GM10847 (cell line): ENCODE data around the gene NGF.

Source experiments
- POLR2A ChIP-seq: IDR thresholded peaks from 2 replicates; pipeline ENCODE4 v1.6.1; 2011; ENCODE audit not compliant: insufficient read length; ENCODE audit errors: extremely low read depth

NGF gene

GRCh38 chr1:115340879-115341278 is 2.8 kb upstream of the NGF start:
- no peak for TF ChIP-seq POLR2A

GRCh38 chr1:115338457-115338820 is 390 bp upstream of the NGF start:
- no peak for TF ChIP-seq POLR2A

DNA sequence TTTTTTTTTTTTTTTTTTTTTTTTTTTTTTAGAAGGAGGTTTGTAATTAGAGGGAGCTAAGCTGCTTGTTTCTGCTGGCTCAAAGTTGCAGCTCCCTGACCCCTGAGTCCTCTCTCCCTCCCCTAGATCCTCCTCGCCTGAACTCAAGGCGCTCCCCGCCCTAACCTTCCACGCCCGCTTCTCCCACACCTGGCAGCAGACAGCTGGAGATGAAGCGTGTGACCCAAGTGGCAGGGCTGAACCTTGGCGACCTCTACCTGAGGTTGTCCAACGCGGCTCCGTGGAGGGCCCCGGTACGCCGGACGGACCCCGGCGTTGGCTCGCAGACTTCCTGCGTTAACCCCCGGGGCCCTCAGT is 795 bp downstream of the NGF start:
- TF ChIP-seq POLR2A: no peak

DNA sequence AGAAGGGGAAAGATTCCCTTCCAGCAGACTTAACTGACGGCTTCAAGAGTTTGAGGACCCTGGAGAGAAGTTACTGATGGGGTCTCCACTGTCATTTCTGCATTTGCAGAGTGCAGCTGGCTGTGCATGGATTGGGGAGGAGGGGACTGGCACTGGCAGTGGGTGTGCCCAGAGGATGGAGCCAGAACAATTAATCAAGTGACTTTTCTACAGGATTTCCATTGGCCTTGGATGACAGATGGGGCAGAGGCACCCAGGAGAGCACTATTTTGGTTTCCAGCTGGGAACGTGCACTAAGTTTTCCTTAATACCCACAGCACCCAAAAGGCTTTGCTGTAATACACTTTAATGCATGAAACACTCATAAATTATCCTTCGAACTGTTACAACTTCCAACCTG is 1.3 kb downstream of the NGF start:
- no peak for TF ChIP-seq POLR2A

GRCh38 chr1:115332813-115333608 is 5.0 kb downstream of the NGF start:
- TF ChIP-seq POLR2A: no peak

DNA sequence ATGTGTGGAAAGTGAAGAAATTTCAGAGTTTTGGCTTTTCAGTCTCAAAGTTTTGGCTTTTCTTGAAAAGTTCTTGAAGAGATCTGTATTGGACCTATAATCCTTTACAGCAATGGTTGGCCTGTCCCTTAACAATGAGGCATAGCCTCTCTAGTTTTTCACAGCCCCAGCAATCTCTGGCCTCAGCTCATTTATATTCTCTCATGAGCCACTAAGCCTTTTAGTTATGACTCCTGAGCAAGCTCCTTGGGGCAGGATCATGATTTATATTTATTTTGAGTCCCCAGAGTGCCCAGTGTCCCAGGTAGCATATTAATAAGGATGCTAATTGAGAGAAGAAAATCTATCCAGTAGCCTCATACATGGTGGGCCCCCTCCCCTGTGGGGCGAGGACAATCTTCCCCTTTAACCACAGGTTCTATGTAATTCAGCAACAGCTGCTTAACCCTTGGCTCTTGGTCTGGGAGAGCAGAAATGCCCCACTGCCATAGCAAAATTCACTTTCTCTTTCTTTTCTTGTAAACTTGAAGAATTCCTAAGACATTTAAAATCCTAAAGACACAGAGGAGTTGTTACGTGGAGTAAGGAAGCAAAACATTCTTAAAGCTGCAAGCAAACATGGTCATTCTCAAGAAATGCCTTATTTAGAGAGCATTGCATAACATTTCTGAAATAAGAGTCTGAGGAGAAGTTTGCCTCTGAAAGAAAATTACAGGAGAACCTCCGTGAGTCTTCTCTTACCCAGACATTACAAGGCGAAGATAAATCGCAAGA is 6.3 kb downstream of the NGF start:
- no peak for TF ChIP-seq POLR2A

DNA sequence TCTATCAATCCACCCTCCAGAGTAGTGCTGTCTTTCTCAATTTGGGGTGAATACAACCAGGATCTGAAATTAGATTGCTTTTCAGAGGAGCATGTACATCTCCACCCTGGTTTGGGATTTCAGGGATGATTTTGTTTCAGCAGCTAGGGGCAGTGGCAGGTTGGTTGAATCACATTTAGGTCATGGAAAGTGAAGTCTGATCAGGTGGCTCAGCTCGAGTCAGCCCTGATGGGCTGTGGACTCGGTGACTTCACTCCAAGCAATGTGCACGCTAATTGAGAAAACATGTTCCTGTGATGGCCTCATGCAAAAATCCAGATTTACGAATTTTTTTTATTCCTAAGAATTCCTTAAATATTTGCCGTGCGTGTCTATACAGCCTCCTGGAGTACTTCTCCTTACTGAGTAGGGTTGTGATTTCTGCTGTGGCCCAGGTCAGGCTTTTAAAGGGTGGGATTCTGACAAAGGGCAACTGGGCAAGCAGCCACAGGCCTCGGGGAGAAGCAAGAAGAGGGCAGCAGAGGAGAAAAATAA is 7.5 kb downstream of the NGF start:
- TF ChIP-seq POLR2A: no peak

GRCh38 chr1:115329965-115330364 is 8.1 kb downstream of the NGF start:
- no peak for TF ChIP-seq POLR2A

DNA sequence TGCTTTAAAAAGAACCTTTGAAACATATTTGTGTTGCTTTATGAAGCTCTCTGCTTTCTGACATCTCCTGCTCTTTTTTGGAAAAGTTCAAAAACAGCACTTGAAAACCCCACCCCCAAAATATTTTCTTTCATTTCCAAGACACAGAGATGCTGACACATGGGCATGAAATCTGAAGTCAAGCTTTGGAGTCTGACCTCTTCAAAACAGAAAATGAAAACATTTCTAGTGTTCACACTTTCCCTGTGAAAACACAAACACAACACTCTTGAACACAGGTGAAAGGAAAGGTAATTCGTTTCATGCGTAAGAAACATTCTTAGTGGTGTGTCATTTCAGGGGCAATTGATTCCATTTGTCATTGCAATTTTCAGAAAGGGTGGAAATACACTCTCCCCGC is 10.8 kb downstream of the NGF start:
- no peak for TF ChIP-seq POLR2A

GRCh38 chr1:115326419-115326818 is 11.6 kb downstream of the NGF start:
- no peak for TF ChIP-seq POLR2A

DNA sequence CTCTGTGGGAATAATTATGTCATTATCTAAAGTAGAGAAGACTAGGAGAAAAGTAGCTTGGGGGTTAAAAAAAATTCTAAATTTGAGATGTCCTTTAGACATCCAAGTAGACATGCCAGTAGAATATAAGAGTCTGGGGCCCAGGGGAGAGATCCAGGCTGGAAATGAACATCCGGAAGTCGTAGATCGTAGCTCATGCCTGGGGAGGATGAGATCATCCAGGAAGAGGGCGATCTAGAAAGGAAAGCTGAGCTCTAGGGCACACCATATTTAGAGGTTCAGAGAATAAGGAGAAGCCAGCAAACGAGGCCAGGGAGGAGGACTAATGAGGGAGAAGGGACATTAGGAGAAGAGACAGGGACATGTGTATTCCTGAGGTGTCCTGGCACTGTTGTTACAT is 12.2 kb downstream of the NGF start:
- TF ChIP-seq POLR2A: no peak

- no peak for TF ChIP-seq POLR2A
Observed at GRCh38 chr1:115324649-115325420, 13.2 kb downstream of the NGF start.

DNA sequence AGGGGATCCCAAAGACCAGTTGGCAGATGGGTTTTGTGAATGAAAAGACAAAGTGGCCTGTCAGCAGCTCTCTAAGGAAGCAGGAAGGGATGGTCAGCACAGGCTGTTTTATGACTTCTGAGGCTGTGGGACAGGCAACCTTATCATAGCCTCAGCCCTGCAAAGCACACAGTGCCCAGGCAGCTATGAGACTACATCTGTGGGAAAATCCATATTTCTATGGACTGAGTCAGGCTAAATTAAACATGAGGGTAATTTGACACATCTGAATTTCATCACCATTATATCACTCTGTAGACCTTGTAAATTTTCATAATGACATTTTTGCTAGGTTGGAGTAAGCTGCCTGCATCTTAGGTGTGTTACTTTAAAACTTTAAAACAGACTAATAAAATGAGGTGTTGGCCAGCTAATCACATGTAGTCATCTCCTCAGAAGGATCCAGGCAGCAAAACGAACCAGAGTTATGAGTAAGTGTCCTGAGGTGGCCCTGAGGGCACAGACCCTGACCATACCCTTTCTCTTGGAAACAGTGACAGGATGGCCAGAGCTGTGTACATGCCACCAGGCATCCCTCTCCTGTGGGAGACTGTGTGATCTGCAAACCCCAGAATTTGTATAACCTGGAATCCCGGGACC is 14.6 kb downstream of the NGF start:
- no peak for TF ChIP-seq POLR2A

- no peak for TF ChIP-seq POLR2A
Observed at GRCh38 chr1:115322631-115323030, 15.4 kb downstream of the NGF start.

GRCh38 chr1:115320377-115320776 is 17.7 kb downstream of the NGF start:
- TF ChIP-seq POLR2A: no peak

- TF ChIP-seq POLR2A: no peak
Observed at GRCh38 chr1:115319706-115320105, 18.3 kb downstream of the NGF start.
